Neural cell (in vitro differentiated cells): ENCODE results near the gene PDZRN3.

Experiments used
- CTCF ChIP-seq: fragments of 450-650 bp; IDR thresholded peaks from 2 replicates; pipeline ENCODE4 v1.5.1; 2014; ENCODE audit warnings: antibody characterized with exemption, mild to moderate bottlenecking, moderate library complexity; ENCODE audit not compliant: poor library complexity, severe bottlenecking
- EP300 ChIP-seq: fragments of 450-650 bp; conservative IDR thresholded peaks from 2 replicates; pipeline ENCODE4 v1.6.1; 2014; ENCODE audit warnings: antibody characterized with exemption, mild to moderate bottlenecking, moderate library complexity; ENCODE audit not compliant: poor library complexity, severe bottlenecking
- MXI1 ChIP-seq: fragments of 450-650 bp; conservative IDR thresholded peaks from 2 replicates; pipeline ENCODE4 v1.6.1; 2014; ENCODE audit warnings: antibody characterized with exemption, mild to moderate bottlenecking; ENCODE audit not compliant: poor library complexity, severe bottlenecking
- POLR2AphosphoS5 ChIP-seq: IDR thresholded peaks from 2 replicates; pipeline ENCODE4 v1.6.1; 2012
- RAD21 ChIP-seq: fragments of 450-650 bp; conservative IDR thresholded peaks from 2 replicates; pipeline ENCODE4 v1.6.1; 2014; ENCODE audit warnings: antibody characterized with exemption, mild to moderate bottlenecking, moderate library complexity

GRCh38 chr3:73409138-73409763, 215.5 kb downstream of the PDZRN3 start:
- no peak for TF ChIP-seq CTCF
- no peak for TF ChIP-seq RAD21
- TF ChIP-seq EP300 = no peak
- TF ChIP-seq MXI1 = no peak
- no peak for TF ChIP-seq POLR2AphosphoS5
